Measurements from ENCODE around the gene AGFG2. TPM values are rescaled to one million over a fixed set of nuclear protein-coding genes. Genes with fewer than 3 reads are reported as not detected.
A peak's percentile ranks its signal among the peaks of the same experiment; 100 is the strongest.

AGFG2 gene
- total RNA-seq, 1 donor from 2014 or later: 6.2 TPM

DNA sequence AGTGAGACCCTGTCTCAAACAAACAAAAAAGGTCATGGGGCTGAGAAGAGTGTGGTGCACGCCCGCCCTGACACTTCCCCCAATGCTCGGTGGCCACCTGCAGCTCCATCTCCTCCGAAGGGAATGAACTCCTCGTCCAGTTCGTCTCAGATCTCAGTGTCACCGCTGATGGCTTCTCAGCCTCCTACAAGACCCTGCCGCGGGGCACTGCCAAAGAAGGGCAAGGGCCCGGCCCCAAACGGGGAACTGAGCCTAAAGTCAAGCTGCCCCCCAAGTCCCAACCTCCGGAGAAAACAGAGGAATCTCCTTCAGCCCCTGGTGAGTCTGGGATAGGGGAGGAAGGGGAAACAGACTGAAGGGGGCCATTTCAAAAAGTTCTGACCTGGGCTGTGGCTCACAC lies 67.3 kb downstream of the AGFG2 start:
- Histone ChIP-seq H3K4me1 (ENCODE audit: insufficient read depth, low read length) (peaks cover 36% of the 10 kb centered on the region), H3K9me3 (ENCODE audit: insufficient read depth, low read depth, low read length) (no peaks in the 10 kb centered on the region), H2AFZ (ENCODE audit: low read depth, low read length) (no peak overlapping the region), H4K20me1 (ENCODE audit: insufficient read depth, low read length) (peaks cover 9% of the 10 kb centered on the region), H3K9ac (ENCODE audit: low read length) (no peak overlapping the region), H3K4me3 (ENCODE audit: insufficient read depth, low read depth, low read length) (no peak overlapping the region), H3K36me3 (ENCODE audit: insufficient read depth, low read length) (peaks cover 4% of the 10 kb centered on the region), H3K27ac (ENCODE audit: low read depth, low read length) (no peak overlapping the region), H3K27me3 (ENCODE audit: insufficient read depth, low read length) (no peaks in the 10 kb centered on the region), H3K4me2 (ENCODE audit: low read length) (peak overlapping the region; percentile 15), H3K79me2 (ENCODE audit: insufficient read depth, low read length) (peaks cover 6% of the 10 kb centered on the region)
- DNase-seq (ENCODE audit: low read depth) (no peak), FAIRE-seq (no peak)
- no peak overlapping the region for H3K27ac Mint-ChIP-seq (ENCODE audit: unreplicated experiment)
- no peaks in the 10 kb centered on the region for H3K9me3 Mint-ChIP-seq (ENCODE audit: unreplicated experiment)
- peaks cover 7% of the 10 kb centered on the region for H3K27me3 Mint-ChIP-seq (ENCODE audit: low read depth, unreplicated experiment)
- peak overlapping the region; percentile 86 for H3K4me3 Mint-ChIP-seq (ENCODE audit: unreplicated experiment)
- TF ChIP-seq EZH2 (IDR thresholded peaks at IDR 0.05; ENCODE audit: insufficient read depth, low read length): no peak
- TF ChIP-seq, protein P1, sequence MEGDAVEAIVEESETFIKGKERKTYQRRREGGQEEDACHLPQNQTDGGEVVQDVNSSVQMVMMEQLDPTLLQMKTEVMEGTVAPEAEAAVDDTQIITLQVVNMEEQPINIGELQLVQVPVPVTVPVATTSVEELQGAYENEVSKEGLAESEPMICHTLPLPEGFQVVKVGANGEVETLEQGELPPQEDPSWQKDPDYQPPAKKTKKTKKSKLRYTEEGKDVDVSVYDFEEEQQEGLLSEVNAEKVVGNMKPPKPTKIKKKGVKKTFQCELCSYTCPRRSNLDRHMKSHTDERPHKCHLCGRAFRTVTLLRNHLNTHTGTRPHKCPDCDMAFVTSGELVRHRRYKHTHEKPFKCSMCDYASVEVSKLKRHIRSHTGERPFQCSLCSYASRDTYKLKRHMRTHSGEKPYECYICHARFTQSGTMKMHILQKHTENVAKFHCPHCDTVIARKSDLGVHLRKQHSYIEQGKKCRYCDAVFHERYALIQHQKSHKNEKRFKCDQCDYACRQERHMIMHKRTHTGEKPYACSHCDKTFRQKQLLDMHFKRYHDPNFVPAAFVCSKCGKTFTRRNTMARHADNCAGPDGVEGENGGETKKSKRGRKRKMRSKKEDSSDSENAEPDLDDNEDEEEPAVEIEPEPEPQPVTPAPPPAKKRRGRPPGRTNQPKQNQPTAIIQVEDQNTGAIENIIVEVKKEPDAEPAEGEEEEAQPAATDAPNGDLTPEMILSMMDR (IDR thresholded peaks at IDR 0.05; ENCODE audit: insufficient read depth, low read depth, low read length): no peak
- peaks cover 4% of the 10 kb centered on the region for H3K4me1 Mint-ChIP-seq (ENCODE audit: low read depth, unreplicated experiment)
- peaks cover 6% of the 10 kb centered on the region for H3K36me3 Mint-ChIP-seq (ENCODE audit: low read depth, unreplicated experiment)

DNA sequence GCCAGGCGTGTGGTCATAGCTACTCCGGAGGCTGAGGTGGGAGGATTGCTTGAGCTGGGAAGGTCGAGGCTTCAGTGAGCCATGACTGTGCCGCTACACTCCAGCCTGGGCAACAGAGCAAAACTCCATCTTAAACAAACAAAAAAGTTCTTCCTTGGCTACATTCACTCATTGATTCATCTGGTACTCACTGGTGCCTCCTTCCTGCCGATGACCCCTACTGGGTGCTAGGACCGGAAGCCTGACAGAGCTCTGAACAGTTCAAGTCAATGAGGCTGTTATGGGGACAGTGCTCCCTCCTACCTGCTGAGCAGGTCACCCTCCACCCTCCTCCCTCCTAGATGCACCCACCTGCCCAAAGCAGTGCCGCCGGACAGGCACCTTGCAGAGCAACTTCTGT lies 68.1 kb downstream of the AGFG2 start:
- no peak for TF ChIP-seq EZH2 (IDR thresholded peaks at IDR 0.05; ENCODE audit: insufficient read depth, low read length)
- TF ChIP-seq, protein P1 (IDR thresholded peaks at IDR 0.05; ENCODE audit: insufficient read depth, low read depth, low read length): no peak
- H4K20me1 ChIP-seq (ENCODE audit: insufficient read depth, low read length): peaks cover 9% of the 10 kb centered on the region
- no peaks in the 10 kb centered on the region for H3K27me3 ChIP-seq (ENCODE audit: insufficient read depth, low read length)
- no peak overlapping the region for H3K9ac ChIP-seq (ENCODE audit: low read length)
- no peak overlapping the region for H2AFZ ChIP-seq (ENCODE audit: low read depth, low read length)
- H3K79me2 ChIP-seq (ENCODE audit: insufficient read depth, low read length): peaks cover 6% of the 10 kb centered on the region
- H3K4me3 Mint-ChIP-seq (ENCODE audit: unreplicated experiment): peak overlapping the region; percentile 57
- peaks cover 4% of the 10 kb centered on the region for H3K4me1 Mint-ChIP-seq (ENCODE audit: low read depth, unreplicated experiment)
- DNase-seq (ENCODE audit: low read depth): no peak
- H3K36me3 ChIP-seq (ENCODE audit: insufficient read depth, low read length): peaks cover 4% of the 10 kb centered on the region
- H3K4me1 ChIP-seq (ENCODE audit: insufficient read depth, low read length): peaks cover 33% of the 10 kb centered on the region
- H3K4me3 ChIP-seq (ENCODE audit: insufficient read depth, low read depth, low read length): no peak overlapping the region
- H3K27ac Mint-ChIP-seq (ENCODE audit: unreplicated experiment): no peak overlapping the region
- H3K4me2 ChIP-seq (ENCODE audit: low read length): no peak overlapping the region
- peaks cover 5% of the 10 kb centered on the region for H3K27me3 Mint-ChIP-seq (ENCODE audit: low read depth, unreplicated experiment)
- H3K9me3 Mint-ChIP-seq (ENCODE audit: unreplicated experiment): no peaks in the 10 kb centered on the region
- H3K9me3 ChIP-seq (ENCODE audit: insufficient read depth, low read depth, low read length): no peaks in the 10 kb centered on the region
- no peak for FAIRE-seq
- no peak overlapping the region for H3K27ac ChIP-seq (ENCODE audit: low read depth, low read length)
- H3K36me3 Mint-ChIP-seq (ENCODE audit: low read depth, unreplicated experiment): peaks cover 6% of the 10 kb centered on the region

DNA sequence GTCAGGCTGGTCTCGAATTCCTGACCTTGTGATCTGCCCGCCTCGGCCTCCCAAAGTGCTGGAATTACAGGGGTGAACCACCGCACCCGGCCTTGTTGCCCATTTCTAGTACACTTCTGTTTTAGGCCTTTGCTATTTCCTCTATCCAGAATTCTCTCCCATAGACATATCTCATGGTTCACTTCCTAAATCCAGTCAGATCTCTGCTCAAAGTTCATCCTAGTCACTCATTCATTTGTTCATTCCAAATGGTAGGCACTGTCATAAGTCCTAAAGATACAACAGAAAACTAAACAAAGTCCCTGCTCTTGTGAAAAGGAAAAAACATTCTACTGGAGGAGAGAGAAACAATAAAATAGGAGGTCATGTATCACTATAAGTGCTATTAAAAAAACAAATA lies 71.0 kb downstream of the AGFG2 start:
- no peak overlapping the region for H3K27ac ChIP-seq (ENCODE audit: low read depth, low read length)
- peaks cover 4% of the 10 kb centered on the region for H3K36me3 ChIP-seq (ENCODE audit: insufficient read depth, low read length)
- no peak overlapping the region for H3K27ac Mint-ChIP-seq (ENCODE audit: unreplicated experiment)
- TF ChIP-seq EZH2 (IDR thresholded peaks at IDR 0.05; ENCODE audit: insufficient read depth, low read length): no peak
- TF ChIP-seq, protein P1 (IDR thresholded peaks at IDR 0.05; ENCODE audit: insufficient read depth, low read depth, low read length): no peak
- peaks cover 6% of the 10 kb centered on the region for H3K36me3 Mint-ChIP-seq (ENCODE audit: low read depth, unreplicated experiment)
- H3K9me3 Mint-ChIP-seq (ENCODE audit: unreplicated experiment): no peaks in the 10 kb centered on the region
- H3K9ac ChIP-seq (ENCODE audit: low read length): no peak overlapping the region
- H2AFZ ChIP-seq (ENCODE audit: low read depth, low read length): no peak overlapping the region
- peaks cover 14% of the 10 kb centered on the region for H4K20me1 ChIP-seq (ENCODE audit: insufficient read depth, low read length)
- no peak overlapping the region for H3K4me2 ChIP-seq (ENCODE audit: low read length)
- H3K4me1 ChIP-seq (ENCODE audit: insufficient read depth, low read length): peaks cover 23% of the 10 kb centered on the region
- no peaks in the 10 kb centered on the region for H3K9me3 ChIP-seq (ENCODE audit: insufficient read depth, low read depth, low read length)
- no peak overlapping the region for H3K4me3 ChIP-seq (ENCODE audit: insufficient read depth, low read depth, low read length)
- FAIRE-seq (no peak), DNase-seq (ENCODE audit: low read depth) (no peak)
- H3K27me3 ChIP-seq (ENCODE audit: insufficient read depth, low read length): no peaks in the 10 kb centered on the region
- H3K4me3 Mint-ChIP-seq (ENCODE audit: unreplicated experiment): no peak overlapping the region
- no peaks in the 10 kb centered on the region for H3K4me1 Mint-ChIP-seq (ENCODE audit: low read depth, unreplicated experiment)
- H3K79me2 ChIP-seq (ENCODE audit: insufficient read depth, low read length): peaks cover 5% of the 10 kb centered on the region
- H3K27me3 Mint-ChIP-seq (ENCODE audit: low read depth, unreplicated experiment): peaks cover 5% of the 10 kb centered on the region
